Panc1 (cell line): ENCODE data around the gene KRT84. TPM values are rescaled to one million over a fixed set of nuclear protein-coding genes. Genes with fewer than 3 reads are reported as not detected.

Experiments used
- ATAC-seq: fragments of 200-7000 bp; cut with Tn5 transposase; 2 replicates; pipeline ENCODE4 v1.9.1; 2020; ENCODE audit warnings: mild to moderate bottlenecking, moderate library complexity
- BruUV-seq: library from RNA; stranded (reverse); fragments of 400-500 nt; replicated peaks from 2 replicates; lab custom pipeline; 2021; lab: Mats Ljungman, UMichigan
- CTCF ChIA-PET: fragments of 300-600 bp; sonication (Branson Sonifier 250); formaldehyde crosslinking; loops from one replicate; lab custom pipeline; 2022; ENCODE audit warnings: antibody characterized with exemption; lab: Charles Lee
- POLR2A ChIA-PET: fragments of 300-600 bp; sonication (Branson Sonifier 250); formaldehyde crosslinking; loops from one replicate; lab custom pipeline; 2022; ENCODE audit warnings: antibody characterized with exemption; lab: Charles Lee
- DNase-seq: peaks from one replicate; pipeline ENCODE4 v3.0.0-alpha.2; 2010; ENCODE audit warnings: low read depth, low spot score
- H3K27ac ChIP-seq: 2 replicates; pipeline ENCODE4 v1.5.1; 2011; ENCODE audit warnings: mild to moderate bottlenecking, low read length, inconsistent platforms
- H3K27me3 ChIP-seq: fragments of 200-500 bp; sonication (Bioruptor generic); 2 replicates; pipeline ENCODE4 v1.6.0; 2014; ENCODE audit warnings: low read length, inconsistent platforms; ENCODE audit not compliant: control insufficient read depth, insufficient read depth
- H3K36me3 ChIP-seq: fragments of 200-500 bp; sonication (Bioruptor generic); 2 replicates; pipeline ENCODE4 v1.5.1; 2014; ENCODE audit warnings: inconsistent platforms, mild to moderate bottlenecking, low read length, moderate library complexity; ENCODE audit not compliant: control insufficient read depth, insufficient read depth
- H3K4me1 ChIP-seq: 2 replicates; pipeline ENCODE4 v1.5.1; 2011; ENCODE audit warnings: inconsistent platforms, mild to moderate bottlenecking, low read length, moderate library complexity; ENCODE audit not compliant: control insufficient read depth, insufficient read depth
- H3K4me3 ChIP-seq, 2 experiments: 2 replicates each; pipeline ENCODE4 v1.5.1; 2011 to 2012; ENCODE audit warnings: low read depth in 2 of 2, low read length in 2 of 2, mild to moderate bottlenecking in 2 of 2, inconsistent platforms in 1 of 2, moderate library complexity in 1 of 2
- H3K9me3 ChIP-seq: fragments of 200-500 bp; sonication (Bioruptor generic); 2 replicates; pipeline ENCODE4 v1.5.1; 2014; ENCODE audit warnings: low read depth, mild to moderate bottlenecking, inconsistent platforms, low read length, moderate library complexity; ENCODE audit not compliant: control insufficient read depth, insufficient read depth
- CTCF ChIP-seq: fragments of 450-650 bp; IDR thresholded peaks from 2 replicates; pipeline ENCODE4 v1.5.1; 2017; ENCODE audit warnings: mild to moderate bottlenecking
- POLR2AphosphoS5 ChIP-seq: IDR thresholded peaks from 2 replicates; pipeline ENCODE4 v1.6.1; 2012; ENCODE audit warnings: mild to moderate bottlenecking, low read depth, low read length, moderate library complexity
- SIN3A ChIP-seq: IDR thresholded peaks from 2 replicates; pipeline ENCODE4 v1.6.1; 2012; ENCODE audit warnings: low read depth, mild to moderate bottlenecking, low read length, moderate library complexity, borderline replicate concordance; ENCODE audit not compliant: insufficient read depth
- TCF7L2 ChIP-seq: IDR thresholded peaks from 2 replicates; pipeline ENCODE4 v1.6.1; 2011; ENCODE audit warnings: mild to moderate bottlenecking, low read depth, low read length, inconsistent platforms
- in situ Hi-C: cut with HindIII; loops from 2 replicates; pipeline ENCODE4 v1.10.0; 2016; ENCODE audit warnings: low sequenced_read_pairs, low pct_unique_long_range_greater_than_20kb
- intact Hi-C: fragments of 100-400 bp; cut with micrococcal nuclease; formaldehyde crosslinking; loops from one replicate; pipeline ENCODE4 v1.10.0; 2022; ENCODE audit not compliant: unreplicated experiment
- total RNA-seq: library from RNA; stranded (reverse); gene quantifications from one replicate; pipeline ENCODE4 v1.2.1, GENCODE V29; 2021; ENCODE audit not compliant: unreplicated experiment
- TF ChIP-seq, protein P1 (sequence below), 2 experiments: IDR thresholded peaks; 2 replicates each; pipeline ENCODE4 v1.6.1; 2011 to 2012; ENCODE audit warnings: low read depth in 2 of 2, control low read depth in 1 of 2, low read length in 1 of 2, mild to moderate bottlenecking in 1 of 2, moderate library complexity in 1 of 2; ENCODE audit not compliant: insufficient read depth in 1 of 2

Gene KRT84
- total RNA-seq, 1 experiment from 2014 or later, result not detected

GRCh38 chr12:52359621-52360061 lies 25.8 kb downstream of the KRT84 start:
- Histone ChIP-seq H3K27me3 (0 out of 2 replicates have a peak, but pooled peaks cover 2% of the 10 kb centered on the region), H3K36me3 (no peaks in the 10 kb centered on the region), H3K4me1 (no peaks in the 10 kb centered on the region), H3K27ac (no peak overlapping the region), H3K9me3 (no peaks in the 10 kb centered on the region), H3K4me3 (no peak overlapping the region)
- POLR2A ChIA-PET, result no interaction called here
- ATAC-seq (no peak), DNase-seq (no peak)
- no TSS peak for BruUV-seq
- intact Hi-C loops, result no loop called here
- CTCF ChIA-PET, result no interaction called here
- TF ChIP-seq CTCF (no peak), POLR2AphosphoS5 (no peak), TCF7L2 (no peak), SIN3A (no peak)
- TF ChIP-seq, protein P1, sequence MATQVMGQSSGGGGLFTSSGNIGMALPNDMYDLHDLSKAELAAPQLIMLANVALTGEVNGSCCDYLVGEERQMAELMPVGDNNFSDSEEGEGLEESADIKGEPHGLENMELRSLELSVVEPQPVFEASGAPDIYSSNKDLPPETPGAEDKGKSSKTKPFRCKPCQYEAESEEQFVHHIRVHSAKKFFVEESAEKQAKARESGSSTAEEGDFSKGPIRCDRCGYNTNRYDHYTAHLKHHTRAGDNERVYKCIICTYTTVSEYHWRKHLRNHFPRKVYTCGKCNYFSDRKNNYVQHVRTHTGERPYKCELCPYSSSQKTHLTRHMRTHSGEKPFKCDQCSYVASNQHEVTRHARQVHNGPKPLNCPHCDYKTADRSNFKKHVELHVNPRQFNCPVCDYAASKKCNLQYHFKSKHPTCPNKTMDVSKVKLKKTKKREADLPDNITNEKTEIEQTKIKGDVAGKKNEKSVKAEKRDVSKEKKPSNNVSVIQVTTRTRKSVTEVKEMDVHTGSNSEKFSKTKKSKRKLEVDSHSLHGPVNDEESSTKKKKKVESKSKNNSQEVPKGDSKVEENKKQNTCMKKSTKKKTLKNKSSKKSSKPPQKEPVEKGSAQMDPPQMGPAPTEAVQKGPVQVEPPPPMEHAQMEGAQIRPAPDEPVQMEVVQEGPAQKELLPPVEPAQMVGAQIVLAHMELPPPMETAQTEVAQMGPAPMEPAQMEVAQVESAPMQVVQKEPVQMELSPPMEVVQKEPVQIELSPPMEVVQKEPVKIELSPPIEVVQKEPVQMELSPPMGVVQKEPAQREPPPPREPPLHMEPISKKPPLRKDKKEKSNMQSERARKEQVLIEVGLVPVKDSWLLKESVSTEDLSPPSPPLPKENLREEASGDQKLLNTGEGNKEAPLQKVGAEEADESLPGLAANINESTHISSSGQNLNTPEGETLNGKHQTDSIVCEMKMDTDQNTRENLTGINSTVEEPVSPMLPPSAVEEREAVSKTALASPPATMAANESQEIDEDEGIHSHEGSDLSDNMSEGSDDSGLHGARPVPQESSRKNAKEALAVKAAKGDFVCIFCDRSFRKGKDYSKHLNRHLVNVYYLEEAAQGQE (IDR thresholded peaks at IDR 0.05; ENCODE audit: insufficient read depth in 1 of 2, low read depth in 2 of 2, low read length in 1 of 2), result no peak
- in situ Hi-C loops, result no loop called here

DNA sequence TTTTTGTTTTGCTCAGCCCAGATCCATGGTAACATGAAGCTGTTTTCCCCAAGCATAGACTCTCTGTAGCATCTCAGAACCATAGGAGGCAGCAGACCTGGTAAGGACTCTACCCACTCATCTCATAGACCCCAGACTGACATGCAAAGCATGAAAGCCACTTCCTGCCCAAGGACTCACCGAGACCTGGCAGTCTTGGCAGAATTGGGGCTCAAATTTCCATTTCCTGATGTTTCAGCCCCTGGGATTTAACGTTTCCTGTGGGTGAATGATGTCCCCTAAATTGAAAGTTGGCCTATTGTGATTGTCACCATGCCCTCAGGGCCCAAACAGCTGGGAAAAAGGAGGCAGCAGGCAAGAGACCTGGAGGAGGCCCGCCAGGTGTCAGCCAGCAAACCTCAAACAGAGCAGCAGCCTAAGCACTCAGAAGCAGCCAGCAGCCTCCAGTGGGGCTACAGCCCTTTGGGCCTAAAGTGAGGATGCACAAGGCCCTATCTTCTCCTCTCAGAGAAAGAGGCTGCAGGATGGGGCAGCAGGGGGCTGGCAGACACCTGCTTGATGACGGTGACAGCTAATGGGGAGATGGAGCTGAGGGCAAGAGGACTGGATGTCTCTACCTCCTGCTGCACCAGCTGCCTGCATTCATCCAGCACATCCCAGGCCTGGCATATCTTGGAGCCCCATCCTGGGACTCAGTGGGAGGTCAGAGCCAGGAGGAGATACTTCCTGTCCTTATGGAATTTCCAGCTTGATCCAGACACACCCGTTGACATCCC lies 26.7 kb downstream of the KRT84 start:
- ChIA-PET CTCF (no interaction called here), POLR2A (no interaction called here)
- in situ Hi-C loops (no loop called here), intact Hi-C loops (no loop called here)
- no peaks in the 10 kb centered on the region for H3K9me3 ChIP-seq
- H3K4me1 ChIP-seq, result no peaks in the 10 kb centered on the region
- no TSS peak for BruUV-seq
- DNase-seq, result no peak
- H3K4me3 ChIP-seq, result no peak overlapping the region
- ATAC-seq, result no peak
- no peaks in the 10 kb centered on the region for H3K36me3 ChIP-seq
- TF ChIP-seq, protein P1 (IDR thresholded peaks at IDR 0.05; ENCODE audit: insufficient read depth in 1 of 2, low read depth in 2 of 2, low read length in 1 of 2), result no peak
- TF ChIP-seq POLR2AphosphoS5, result no peak
- no peak for TF ChIP-seq CTCF
- TF ChIP-seq SIN3A, result no peak
- H3K27ac ChIP-seq, result no peak overlapping the region
- 0 out of 2 replicates have a peak, but pooled peaks cover 2% of the 10 kb centered on the region for H3K27me3 ChIP-seq
